ENCODE measurements around the gene ST3GAL2. TPM values are rescaled to one million over a fixed set of nuclear protein-coding genes. Genes with fewer than 3 reads are reported as not detected.
A peak's percentile ranks its signal among the peaks of the same experiment; 100 is the strongest.

Gene ST3GAL2
- total RNA-seq, 1 donor from 2014 or later, result 53.0 TPM

GRCh38 chr16:70402916-70403659 lies 35.8 kb downstream of the ST3GAL2 start:
- DNase-seq (ENCODE audit: low spot score in 2 of 2, unreplicated experiment in 2 of 2), result no peak
- H3K4me1 Mint-ChIP-seq, result peaks cover 11% of the 10 kb centered on the region
- no peaks in the 10 kb centered on the region for H3K9me3 Mint-ChIP-seq
- no peak overlapping the region for H3K4me3 Mint-ChIP-seq
- H3K36me3 Mint-ChIP-seq, result peaks cover 17% of the 10 kb centered on the region
- peak overlapping the region; percentile 19 for H3K27ac Mint-ChIP-seq
- H3K27me3 Mint-ChIP-seq (ENCODE audit: low read depth), result no peaks in the 10 kb centered on the region
- no peak for TF ChIP-seq CTCF (IDR thresholded peaks at IDR 0.05; ENCODE audit: unreplicated experiment)

GRCh38 chr16:70399951-70400350 lies 38.9 kb downstream of the ST3GAL2 start:
- Mint-ChIP-seq H3K36me3 (peaks cover 16% of the 10 kb centered on the region), H3K27ac (peak overlapping the region; percentile 25), H3K27me3 (ENCODE audit: low read depth) (no peaks in the 10 kb centered on the region), H3K4me1 (no peaks in the 10 kb centered on the region), H3K4me3 (no peak overlapping the region), H3K9me3 (no peaks in the 10 kb centered on the region)
- DNase-seq (ENCODE audit: low spot score in 2 of 2, unreplicated experiment in 2 of 2), result no peak
- no peak for TF ChIP-seq CTCF (IDR thresholded peaks at IDR 0.05; ENCODE audit: unreplicated experiment)

GRCh38 chr16:70399381-70399780 lies 39.5 kb downstream of the ST3GAL2 start:
- no peak for TF ChIP-seq CTCF (IDR thresholded peaks at IDR 0.05; ENCODE audit: unreplicated experiment)
- no peak overlapping the region for H3K4me3 Mint-ChIP-seq
- H3K9me3 Mint-ChIP-seq, result no peaks in the 10 kb centered on the region
- no peak for DNase-seq (ENCODE audit: low spot score in 2 of 2, unreplicated experiment in 2 of 2)
- no peak overlapping the region for H3K27ac Mint-ChIP-seq
- H3K4me1 Mint-ChIP-seq, result no peaks in the 10 kb centered on the region
- H3K36me3 Mint-ChIP-seq, result peaks cover 11% of the 10 kb centered on the region
- H3K27me3 Mint-ChIP-seq (ENCODE audit: low read depth), result no peaks in the 10 kb centered on the region

- Mint-ChIP-seq H3K27me3 (ENCODE audit: low read depth) (no peaks in the 10 kb centered on the region), H3K4me1 (no peaks in the 10 kb centered on the region), H3K4me3 (no peak overlapping the region), H3K9me3 (no peaks in the 10 kb centered on the region), H3K36me3 (peaks cover 4% of the 10 kb centered on the region), H3K27ac (no peak overlapping the region)
- no peak for TF ChIP-seq CTCF (IDR thresholded peaks at IDR 0.05; ENCODE audit: unreplicated experiment)
- no peak for DNase-seq (ENCODE audit: low spot score in 2 of 2, unreplicated experiment in 2 of 2)
Observed at GRCh38 chr16:70398177-70398743, 40.6 kb downstream of the ST3GAL2 start.

GRCh38 chr16:70396246-70396904 lies 42.5 kb downstream of the ST3GAL2 start:
- DNase-seq (ENCODE audit: low spot score in 2 of 2, unreplicated experiment in 2 of 2), result no peak
- Mint-ChIP-seq H3K27me3 (ENCODE audit: low read depth) (no peaks in the 10 kb centered on the region), H3K4me1 (no peaks in the 10 kb centered on the region), H3K4me3 (no peak overlapping the region), H3K9me3 (no peaks in the 10 kb centered on the region), H3K36me3 (peaks cover 3% of the 10 kb centered on the region), H3K27ac (peak overlapping the region; percentile 64)
- no peak for TF ChIP-seq CTCF (IDR thresholded peaks at IDR 0.05; ENCODE audit: unreplicated experiment)

All from mesothelial cell of epicardium (in vitro differentiated cells).